G401 (cell line): ENCODE data around the gene USP17L27. TPM values are rescaled to one million over a fixed set of nuclear protein-coding genes. Genes with fewer than 3 reads are reported as not detected.
"Not testable (repeated sequence)": the region's sequence is repeated elsewhere in the genome, so short reads cannot be mapped to it uniquely, and the experiment has no call there.

ENCODE experiments used
- DNase-seq: peaks from one replicate; pipeline ENCODE4 v3.0.0-alpha.2; 2015; ENCODE audit warnings: low spot score
- in situ Hi-C: cut with HindIII; loops from 2 replicates; pipeline ENCODE4 v1.10.0; 2016; ENCODE audit warnings: low sequenced_read_pairs, mixed read lengths
- total RNA-seq: library from RNA; depleted of rRNA; stranded (reverse); fragments of >200 nt; shearing (Covaris generic); gene quantifications from 2 replicates; pipeline ENCODE4 v1.2.3, GENCODE V29; 2014; rRNA removed

USP17L27 gene, protein sequence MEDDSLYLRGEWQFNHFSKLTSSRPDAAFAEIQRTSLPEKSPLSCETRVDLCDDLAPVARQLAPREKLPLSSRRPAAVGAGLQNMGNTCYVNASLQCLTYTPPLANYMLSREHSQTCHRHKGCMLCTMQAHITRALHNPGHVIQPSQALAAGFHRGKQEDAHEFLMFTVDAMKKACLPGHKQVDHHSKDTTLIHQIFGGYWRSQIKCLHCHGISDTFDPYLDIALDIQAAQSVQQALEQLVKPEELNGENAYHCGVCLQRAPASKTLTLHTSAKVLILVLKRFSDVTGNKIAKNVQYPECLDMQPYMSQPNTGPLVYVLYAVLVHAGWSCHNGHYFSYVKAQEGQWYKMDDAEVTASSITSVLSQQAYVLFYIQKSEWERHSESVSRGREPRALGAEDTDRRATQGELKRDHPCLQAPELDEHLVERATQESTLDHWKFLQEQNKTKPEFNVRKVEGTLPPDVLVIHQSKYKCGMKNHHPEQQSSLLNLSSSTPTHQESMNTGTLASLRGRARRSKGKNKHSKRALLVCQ
- total RNA-seq: not detected in 2 replicates

DNA sequence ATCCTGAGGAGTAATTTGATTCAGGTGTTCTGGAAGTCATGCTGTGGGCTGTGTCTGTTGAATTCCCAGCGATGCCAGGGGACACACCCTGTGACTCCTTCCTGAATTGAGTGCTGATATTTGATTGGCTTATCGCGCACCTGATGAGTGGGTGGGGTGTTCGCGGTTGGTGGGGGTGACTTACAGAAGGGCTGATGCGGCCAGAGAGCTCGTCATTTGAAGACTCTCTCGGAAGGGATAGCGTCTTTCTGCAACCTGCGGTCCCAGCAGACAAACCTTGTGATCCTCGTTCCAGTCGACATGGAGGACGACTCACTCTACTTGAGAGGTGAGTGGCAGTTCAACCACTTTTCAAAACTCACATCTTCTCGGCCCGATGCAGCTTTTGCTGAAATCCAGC is at the start of gene USP17L27:
TSS of gene USP17L27 (plus strand) at position 301 of the 400 bp plus-strand sequence. CDS start at position 301, 0 bp downstream.
- DNase-seq, in situ Hi-C loops: not testable (repeated sequence)

DNA sequence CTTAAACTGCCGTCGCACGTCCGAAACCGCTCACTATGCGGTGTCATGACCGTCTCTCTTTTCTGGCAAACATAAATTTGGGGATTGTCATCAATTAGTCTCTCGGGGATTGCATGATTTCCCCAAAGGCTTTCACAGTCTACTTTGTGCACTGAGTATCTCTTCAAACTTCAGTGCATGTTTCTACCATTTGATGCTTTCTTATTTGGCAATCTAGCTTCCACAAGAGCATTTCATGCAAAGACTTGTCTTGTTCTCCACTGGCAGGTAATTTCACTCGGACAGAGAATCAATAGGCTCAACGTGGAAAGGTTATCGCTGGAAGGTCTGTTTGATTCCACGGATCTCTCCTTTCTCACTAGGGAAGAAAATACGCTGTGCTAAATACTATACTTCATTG is 19.8 kb upstream of the USP17L27 start:
- in situ Hi-C loops, DNase-seq: not testable (repeated sequence)

DNA sequence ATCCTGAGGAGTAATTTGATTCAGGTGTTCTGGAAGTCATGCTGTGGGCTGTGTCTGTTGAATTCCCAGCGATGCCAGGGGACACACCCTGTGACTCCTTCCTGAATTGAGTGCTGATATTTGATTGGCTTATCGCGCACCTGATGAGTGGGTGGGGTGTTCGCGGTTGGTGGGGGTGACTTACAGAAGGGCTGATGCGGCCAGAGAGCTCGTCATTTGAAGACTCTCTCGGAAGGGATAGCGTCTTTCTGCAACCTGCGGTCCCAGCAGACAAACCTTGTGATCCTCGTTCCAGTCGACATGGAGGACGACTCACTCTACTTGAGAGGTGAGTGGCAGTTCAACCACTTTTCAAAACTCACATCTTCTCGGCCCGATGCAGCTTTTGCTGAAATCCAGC is 19.1 kb upstream of the USP17L27 start, which contains the start of gene USP17L24:
TSS of gene USP17L24 (plus strand) at position 301 of the 400 bp plus-strand sequence. CDS start at position 301, 0 bp downstream.
- in situ Hi-C loops, DNase-seq: not testable (repeated sequence)

DNA sequence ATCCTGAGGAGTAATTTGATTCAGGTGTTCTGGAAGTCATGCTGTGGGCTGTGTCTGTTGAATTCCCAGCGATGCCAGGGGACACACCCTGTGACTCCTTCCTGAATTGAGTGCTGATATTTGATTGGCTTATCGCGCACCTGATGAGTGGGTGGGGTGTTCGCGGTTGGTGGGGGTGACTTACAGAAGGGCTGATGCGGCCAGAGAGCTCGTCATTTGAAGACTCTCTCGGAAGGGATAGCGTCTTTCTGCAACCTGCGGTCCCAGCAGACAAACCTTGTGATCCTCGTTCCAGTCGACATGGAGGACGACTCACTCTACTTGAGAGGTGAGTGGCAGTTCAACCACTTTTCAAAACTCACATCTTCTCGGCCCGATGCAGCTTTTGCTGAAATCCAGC is 14.3 kb upstream of the USP17L27 start, which contains the start of gene USP17L25:
TSS of gene USP17L25 (plus strand) at position 301 of the 400 bp plus-strand sequence. CDS start at position 301, 0 bp downstream.
- in situ Hi-C loops, DNase-seq: not testable (repeated sequence)

DNA sequence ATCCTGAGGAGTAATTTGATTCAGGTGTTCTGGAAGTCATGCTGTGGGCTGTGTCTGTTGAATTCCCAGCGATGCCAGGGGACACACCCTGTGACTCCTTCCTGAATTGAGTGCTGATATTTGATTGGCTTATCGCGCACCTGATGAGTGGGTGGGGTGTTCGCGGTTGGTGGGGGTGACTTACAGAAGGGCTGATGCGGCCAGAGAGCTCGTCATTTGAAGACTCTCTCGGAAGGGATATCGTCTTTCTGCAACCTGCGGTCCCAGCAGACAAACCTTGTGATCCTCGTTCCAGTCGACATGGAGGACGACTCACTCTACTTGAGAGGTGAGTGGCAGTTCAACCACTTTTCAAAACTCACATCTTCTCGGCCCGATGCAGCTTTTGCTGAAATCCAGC is 9.6 kb upstream of the USP17L27 start, which contains the start of gene USP17L26:
TSS of gene USP17L26 (plus strand) at position 301 of the 400 bp plus-strand sequence. CDS start at position 301, 0 bp downstream.
- in situ Hi-C loops, DNase-seq: not testable (repeated sequence)

DNA sequence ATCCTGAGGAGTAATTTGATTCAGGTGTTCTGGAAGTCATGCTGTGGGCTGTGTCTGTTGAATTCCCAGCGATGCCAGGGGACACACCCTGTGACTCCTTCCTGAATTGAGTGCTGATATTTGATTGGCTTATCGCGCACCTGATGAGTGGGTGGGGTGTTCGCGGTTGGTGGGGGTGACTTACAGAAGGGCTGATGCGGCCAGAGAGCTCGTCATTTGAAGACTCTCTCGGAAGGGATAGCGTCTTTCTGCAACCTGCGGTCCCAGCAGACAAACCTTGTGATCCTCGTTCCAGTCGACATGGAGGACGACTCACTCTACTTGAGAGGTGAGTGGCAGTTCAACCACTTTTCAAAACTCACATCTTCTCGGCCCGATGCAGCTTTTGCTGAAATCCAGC is 4.8 kb upstream of the USP17L27 start, which contains the start of gene USP17L5:
TSS of gene USP17L5 (plus strand) at position 301 of the 400 bp plus-strand sequence. CDS start at position 301, 0 bp downstream.
- in situ Hi-C loops, DNase-seq: not testable (repeated sequence)

DNA sequence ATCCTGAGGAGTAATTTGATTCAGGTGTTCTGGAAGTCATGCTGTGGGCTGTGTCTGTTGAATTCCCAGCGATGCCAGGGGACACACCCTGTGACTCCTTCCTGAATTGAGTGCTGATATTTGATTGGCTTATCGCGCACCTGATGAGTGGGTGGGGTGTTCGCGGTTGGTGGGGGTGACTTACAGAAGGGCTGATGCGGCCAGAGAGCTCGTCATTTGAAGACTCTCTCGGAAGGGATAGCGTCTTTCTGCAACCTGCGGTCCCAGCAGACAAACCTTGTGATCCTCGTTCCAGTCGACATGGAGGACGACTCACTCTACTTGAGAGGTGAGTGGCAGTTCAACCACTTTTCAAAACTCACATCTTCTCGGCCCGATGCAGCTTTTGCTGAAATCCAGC is 4.6 kb downstream of the USP17L27 start, which contains the start of gene USP17L28:
TSS of gene USP17L28 (plus strand) at position 301 of the 400 bp plus-strand sequence. CDS start at position 301, 0 bp downstream.
- DNase-seq, in situ Hi-C loops: not testable (repeated sequence)

DNA sequence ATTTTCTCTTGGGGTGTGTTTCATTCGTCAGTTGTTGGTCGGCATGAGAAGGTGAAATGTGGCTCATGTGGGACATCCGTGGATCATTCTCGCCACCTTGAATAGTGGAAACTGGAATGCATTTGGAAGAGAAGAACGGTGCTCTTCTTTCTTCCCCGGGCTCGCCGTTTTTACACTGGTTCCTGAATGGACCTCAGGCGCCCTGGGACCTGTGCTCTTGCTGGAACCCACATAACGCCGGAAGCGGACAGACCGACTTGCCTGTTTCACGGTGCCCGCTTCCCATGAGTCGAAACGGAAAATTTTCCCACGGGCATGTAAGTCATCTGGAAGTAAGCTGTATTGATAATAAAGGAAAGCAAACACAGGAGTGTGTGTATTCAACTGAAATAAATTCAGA is 6.9 kb downstream of the USP17L27 start:
- in situ Hi-C loops, DNase-seq: not testable (repeated sequence)

DNA sequence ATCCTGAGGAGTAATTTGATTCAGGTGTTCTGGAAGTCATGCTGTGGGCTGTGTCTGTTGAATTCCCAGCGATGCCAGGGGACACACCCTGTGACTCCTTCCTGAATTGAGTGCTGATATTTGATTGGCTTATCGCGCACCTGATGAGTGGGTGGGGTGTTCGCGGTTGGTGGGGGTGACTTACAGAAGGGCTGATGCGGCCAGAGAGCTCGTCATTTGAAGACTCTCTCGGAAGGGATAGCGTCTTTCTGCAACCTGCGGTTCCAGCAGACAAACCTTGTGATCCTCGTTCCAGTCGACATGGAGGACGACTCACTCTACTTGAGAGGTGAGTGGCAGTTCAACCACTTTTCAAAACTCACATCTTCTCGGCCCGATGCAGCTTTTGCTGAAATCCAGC is 9.4 kb downstream of the USP17L27 start, which contains the start of gene USP17L29:
TSS of gene USP17L29 (plus strand) at position 301 of the 400 bp plus-strand sequence. CDS start at position 301, 0 bp downstream.
- in situ Hi-C loops, DNase-seq: not testable (repeated sequence)

DNA sequence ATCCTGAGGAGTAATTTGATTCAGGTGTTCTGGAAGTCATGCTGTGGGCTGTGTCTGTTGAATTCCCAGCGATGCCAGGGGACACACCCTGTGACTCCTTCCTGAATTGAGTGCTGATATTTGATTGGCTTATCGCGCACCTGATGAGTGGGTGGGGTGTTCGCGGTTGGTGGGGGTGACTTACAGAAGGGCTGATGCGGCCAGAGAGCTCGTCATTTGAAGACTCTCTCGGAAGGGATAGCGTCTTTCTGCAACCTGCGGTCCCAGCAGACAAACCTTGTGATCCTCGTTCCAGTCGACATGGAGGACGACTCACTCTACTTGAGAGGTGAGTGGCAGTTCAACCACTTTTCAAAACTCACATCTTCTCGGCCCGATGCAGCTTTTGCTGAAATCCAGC is 18.9 kb downstream of the USP17L27 start, which contains the start of gene USP17L30:
TSS of gene USP17L30 (plus strand) at position 301 of the 400 bp plus-strand sequence. CDS start at position 301, 0 bp downstream.
- DNase-seq, in situ Hi-C loops: not testable (repeated sequence)

DNA sequence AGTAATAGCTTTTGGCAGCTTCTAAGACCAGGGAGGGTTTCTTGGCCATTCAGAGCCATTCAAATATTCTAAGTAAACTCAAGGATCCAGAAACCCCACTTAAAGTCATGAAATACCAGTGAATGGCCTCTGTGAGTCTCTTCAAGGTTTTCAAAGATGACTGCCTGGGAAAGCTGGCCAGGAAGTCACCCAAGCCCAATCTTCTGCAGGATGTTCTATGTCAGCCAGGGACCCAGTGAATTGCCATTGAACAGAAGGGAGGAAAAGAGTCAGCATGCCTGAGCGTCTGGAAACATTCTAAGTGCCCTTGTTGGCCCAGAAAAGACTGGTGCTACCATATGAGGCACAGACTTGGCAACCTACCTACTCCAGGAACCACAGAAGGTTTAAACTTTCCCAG is 35.9 kb downstream of the USP17L27 start:
- DNase-seq, in situ Hi-C loops: not testable (repeated sequence)

DNA sequence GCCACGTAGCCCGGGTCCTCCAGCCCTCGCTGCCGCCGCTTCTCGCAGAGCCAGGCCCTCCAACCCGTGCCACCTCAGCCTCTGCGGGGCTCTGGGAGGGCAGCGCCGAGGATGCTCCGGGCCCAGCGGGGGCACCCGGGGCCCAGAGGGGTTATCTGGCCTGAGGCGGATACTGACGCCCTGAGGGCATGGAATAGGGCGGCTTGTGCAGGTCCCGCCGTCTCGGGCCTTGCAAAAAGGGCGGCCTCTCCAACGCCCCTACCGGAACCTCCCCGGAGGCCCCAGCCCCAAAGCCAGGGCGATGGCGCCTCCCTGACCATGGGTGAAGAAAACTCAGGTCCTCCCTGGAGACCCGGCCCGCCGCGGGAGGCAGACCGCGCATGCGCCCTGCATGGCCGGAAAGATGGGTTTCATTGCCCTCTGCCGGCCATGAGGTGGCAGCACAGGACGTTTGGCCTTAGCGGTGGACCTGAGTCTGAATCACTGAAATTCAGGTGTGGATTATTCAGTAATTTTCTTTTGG is 37.1 kb downstream of the USP17L27 start:
- DNase-seq, in situ Hi-C loops: not testable (repeated sequence)

DNA sequence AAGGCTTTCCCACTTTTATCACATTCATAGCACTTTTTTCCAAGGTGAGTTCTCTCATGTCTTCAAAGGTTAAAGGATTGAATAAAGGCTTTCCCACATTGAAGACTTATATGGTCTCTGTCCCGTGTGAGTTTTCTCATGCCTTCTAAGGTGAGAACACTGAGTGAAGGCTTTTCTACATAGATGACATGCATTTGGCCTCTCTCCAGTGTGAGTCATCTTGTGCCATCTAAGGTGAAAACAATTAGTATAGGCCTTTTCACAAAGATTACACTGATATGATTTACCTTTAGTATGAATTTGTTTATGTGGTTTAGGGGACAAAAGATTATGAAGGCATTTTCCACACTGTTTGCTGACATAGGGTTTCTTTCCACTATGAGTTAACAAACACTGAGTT is 40.2 kb downstream of the USP17L27 start:
- DNase-seq: no peak
- in situ Hi-C loops: no loop called here

DNA sequence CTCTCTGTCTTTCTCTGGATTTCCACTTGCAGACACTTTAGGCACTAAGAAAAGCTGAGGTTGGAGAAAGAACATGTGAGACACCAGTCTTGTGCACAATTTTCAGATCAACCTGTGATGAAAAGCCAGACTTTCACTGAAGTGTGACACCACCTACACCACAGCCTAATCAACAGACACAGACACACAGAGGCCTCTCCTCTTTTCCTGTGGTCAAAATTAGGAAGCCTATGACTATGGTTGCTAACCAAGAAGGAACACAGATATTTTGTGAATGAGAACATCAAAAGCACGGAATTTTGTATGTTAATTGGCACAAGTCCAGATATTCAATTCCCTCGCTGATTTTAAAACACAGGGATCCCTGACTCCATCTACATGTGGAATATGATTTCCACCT is 45.1 kb downstream of the USP17L27 start:
- in situ Hi-C loops, DNase-seq: not testable (repeated sequence)

Other genes starting within 250 kb of the USP17L27 start
- gene FAM90A26, start 173.7 kb upstream of the USP17L27 start, total RNA-seq: not detected in 2 replicates
- gene USP17L10, start 133.5 kb upstream of the USP17L27 start, total RNA-seq: not detected in 2 replicates
- not detected in 2 replicates for gene USP17L11, start 128.7 kb upstream of the USP17L27 start, total RNA-seq
- not detected in 2 replicates for gene USP17L12, start 124.0 kb upstream of the USP17L27 start, total RNA-seq
- not detected in 2 replicates for gene USP17L13, start 119.3 kb upstream of the USP17L27 start, total RNA-seq
- gene USP17L15, start 109.8 kb upstream of the USP17L27 start, total RNA-seq: not detected in 2 replicates
- gene USP17L17, start 100.3 kb upstream of the USP17L27 start, total RNA-seq: not detected in 2 replicates
- not detected in 2 replicates for gene USP17L18, start 95.5 kb upstream of the USP17L27 start, total RNA-seq
- gene USP17L19, start 90.8 kb upstream of the USP17L27 start, total RNA-seq: not detected in 2 replicates
- not detected in 2 replicates for gene USP17L20, start 86.0 kb upstream of the USP17L27 start, total RNA-seq
- gene USP17L21, start 81.3 kb upstream of the USP17L27 start, total RNA-seq: not detected in 2 replicates
- gene USP17L22, start 76.5 kb upstream of the USP17L27 start, total RNA-seq: not detected in 2 replicates
- not detected in 2 replicates for gene USP17L24, start 19.0 kb upstream of the USP17L27 start, total RNA-seq
- not detected in 2 replicates for gene USP17L25, start 14.2 kb upstream of the USP17L27 start, total RNA-seq
- not detected in 2 replicates for gene USP17L26, start 9.5 kb upstream of the USP17L27 start, total RNA-seq
- not detected in 2 replicates for gene USP17L5, start 4.7 kb upstream of the USP17L27 start, total RNA-seq
- gene USP17L28, start 4.7 kb downstream of the USP17L27 start, total RNA-seq: not detected in 2 replicates
- gene USP17L29, start 9.5 kb downstream of the USP17L27 start, total RNA-seq: not detected in 2 replicates
- gene USP17L30, start 19.0 kb downstream of the USP17L27 start, total RNA-seq: not detected in 2 replicates
- not detected in 2 replicates for gene DEFB131A, start 100.3 kb downstream of the USP17L27 start, total RNA-seq